Activated naive CD8-positive, alpha-beta T cell treated with anti-CD3 and anti-CD28 coated beads, Interleukin-2, amount 10 ng/mL, durations not matched to agents 7 days and 5 days (primary cell): ENCODE results near the gene PPP1R9B. TPM values are rescaled to one million over a fixed set of nuclear protein-coding genes. Genes with fewer than 3 reads are reported as not detected.

Experiments
- ATAC-seq: fragments of 150-1000 bp; cut with Tn5 transposase; one replicate; pipeline ENCODE4 v1.10.0; 2021; ENCODE audit warnings: low read depth, moderate library complexity
- POLR2A ChIA-PET: fragments of 350-600 bp; sonication (Branson Sonifier 250); formaldehyde crosslinking; loops from one replicate; lab custom pipeline; 2021; ENCODE audit warnings: antibody characterized with exemption; lab: Charles Lee
- DNase-seq: peaks from one replicate; pipeline ENCODE4 v3.0.0; 2021
- H3K27ac Mint-ChIP-seq: one replicate; pipeline ENCODE4 v1.8.0; 2022; ENCODE audit warnings: mild to moderate bottlenecking, mixed read lengths
- H3K27me3 Mint-ChIP-seq: one replicate; pipeline ENCODE4 v1.8.0; 2022; ENCODE audit warnings: mild to moderate bottlenecking, moderate library complexity, mixed read lengths
- H3K36me3 Mint-ChIP-seq: one replicate; pipeline ENCODE4 v1.8.0; 2021; ENCODE audit warnings: mild to moderate bottlenecking, mixed read lengths
- H3K4me1 Mint-ChIP-seq: one replicate; pipeline ENCODE4 v1.8.0; 2021; ENCODE audit warnings: mixed read lengths
- H3K4me3 Mint-ChIP-seq: one replicate; pipeline ENCODE4 v1.8.0; 2022; ENCODE audit warnings: mild to moderate bottlenecking, moderate library complexity, mixed read lengths
- H3K9me3 Mint-ChIP-seq: one replicate; pipeline ENCODE4 v1.8.0; 2021; ENCODE audit warnings: mixed read lengths
- total RNA-seq, 2 experiments: library from RNA; stranded (reverse); gene quantifications; one replicate each; pipeline ENCODE4 v1.2.3, GENCODE V29; 2021

Gene PPP1R9B
- total RNA-seq, 2 experiments from 2014 or later = 114 to 116 TPM

- Mint-ChIP-seq H3K27me3 (peaks cover 16% of the 10 kb centered on the region), H3K27ac (no peak overlapping the region), H3K4me3 (no peak overlapping the region), H3K36me3 (no peaks in the 10 kb centered on the region), H3K9me3 (no peaks in the 10 kb centered on the region), H3K4me1 (peaks cover 10% of the 10 kb centered on the region)
- no peak for ATAC-seq
- no peak for DNase-seq
- POLR2A ChIA-PET = no interaction called here
Measured at GRCh38 chr17:50111673-50112655, 38.5 kb downstream of the PPP1R9B start.

GRCh38 chr17:50110591-50111349 is 39.7 kb downstream of the PPP1R9B start:
- POLR2A ChIA-PET = no interaction called here
- ATAC-seq (no peak), DNase-seq (no peak)
- H3K4me1 Mint-ChIP-seq = peaks cover 6% of the 10 kb centered on the region
- H3K27me3 Mint-ChIP-seq = peaks cover 6% of the 10 kb centered on the region
- H3K27ac Mint-ChIP-seq = no peak overlapping the region
- H3K4me3 Mint-ChIP-seq = no peak overlapping the region
- H3K9me3 Mint-ChIP-seq = no peaks in the 10 kb centered on the region
- no peaks in the 10 kb centered on the region for H3K36me3 Mint-ChIP-seq

- Mint-ChIP-seq H3K27ac (no peak overlapping the region), H3K27me3 (no peaks in the 10 kb centered on the region), H3K9me3 (no peaks in the 10 kb centered on the region), H3K36me3 (no peaks in the 10 kb centered on the region), H3K4me3 (no peak overlapping the region), H3K4me1 (peaks cover under 1% of the 10 kb centered on the region)
- DNase-seq (no peak), ATAC-seq (no peak)
- POLR2A ChIA-PET = no interaction called here
Measured at GRCh38 chr17:50109785-50110184, 40.7 kb downstream of the PPP1R9B start.

GRCh38 chr17:50109207-50109606 is 41.3 kb downstream of the PPP1R9B start:
- H3K4me1 Mint-ChIP-seq = no peaks in the 10 kb centered on the region
- POLR2A ChIA-PET = interaction anchor here (0.6 kb wide), 1 partner anchor 178 kb away, joined by 4 read pairs; no protein-coding TSS in a partner anchor

GRCh38 chr17:50108556-50108955 is 41.9 kb downstream of the PPP1R9B start:
- H3K4me1 Mint-ChIP-seq = no peaks in the 10 kb centered on the region
- no peaks in the 10 kb centered on the region for H3K36me3 Mint-ChIP-seq
- no peaks in the 10 kb centered on the region for H3K9me3 Mint-ChIP-seq
- H3K4me3 Mint-ChIP-seq = no peak overlapping the region
- POLR2A ChIA-PET = interaction anchor here (0.6 kb wide), 1 partner anchor 179 kb away, joined by 4 read pairs; no protein-coding TSS in a partner anchor
- no peak for DNase-seq
- ATAC-seq = no peak
- H3K27me3 Mint-ChIP-seq = no peaks in the 10 kb centered on the region
- H3K27ac Mint-ChIP-seq = no peak overlapping the region

More at GRCh38 chr17:50109207-50109606, 41.3 kb downstream of the PPP1R9B start:
- ATAC-seq (no peak), DNase-seq (no peak)
- Mint-ChIP-seq H3K4me3 (no peak overlapping the region), H3K27me3 (no peaks in the 10 kb centered on the region), H3K27ac (no peak overlapping the region), H3K9me3 (no peaks in the 10 kb centered on the region), H3K36me3 (no peaks in the 10 kb centered on the region)

- H3K27ac Mint-ChIP-seq = no peak overlapping the region
- no peak for DNase-seq
- no peaks in the 10 kb centered on the region for H3K36me3 Mint-ChIP-seq
- no peaks in the 10 kb centered on the region for H3K4me1 Mint-ChIP-seq
- H3K27me3 Mint-ChIP-seq = no peaks in the 10 kb centered on the region
- POLR2A ChIA-PET = no interaction called here
- no peak for ATAC-seq
- H3K4me3 Mint-ChIP-seq = no peak overlapping the region
- H3K9me3 Mint-ChIP-seq = no peaks in the 10 kb centered on the region
Measured at GRCh38 chr17:50107790-50108414, 42.6 kb downstream of the PPP1R9B start.

GRCh38 chr17:50106393-50107131 is 43.9 kb downstream of the PPP1R9B start:
- H3K27ac Mint-ChIP-seq = no peak overlapping the region
- POLR2A ChIA-PET = no interaction called here
- H3K4me3 Mint-ChIP-seq = no peak overlapping the region
- H3K36me3 Mint-ChIP-seq = no peaks in the 10 kb centered on the region
- H3K9me3 Mint-ChIP-seq = no peaks in the 10 kb centered on the region
- ATAC-seq = no peak
- no peaks in the 10 kb centered on the region for H3K27me3 Mint-ChIP-seq
- H3K4me1 Mint-ChIP-seq = no peaks in the 10 kb centered on the region
- no peak for DNase-seq

- Mint-ChIP-seq H3K9me3 (no peaks in the 10 kb centered on the region), H3K4me3 (no peak overlapping the region), H3K27me3 (no peaks in the 10 kb centered on the region), H3K27ac (no peak overlapping the region), H3K4me1 (no peaks in the 10 kb centered on the region), H3K36me3 (no peaks in the 10 kb centered on the region)
- ATAC-seq = no peak
- POLR2A ChIA-PET = no interaction called here
- no peak for DNase-seq
Measured at GRCh38 chr17:50105811-50106210, 44.7 kb downstream of the PPP1R9B start.

GRCh38 chr17:50103941-50104340 is 46.5 kb downstream of the PPP1R9B start:
- H3K4me3 Mint-ChIP-seq = no peak overlapping the region
- DNase-seq = no peak
- no peak overlapping the region for H3K27ac Mint-ChIP-seq
- no peaks in the 10 kb centered on the region for H3K36me3 Mint-ChIP-seq
- no peaks in the 10 kb centered on the region for H3K27me3 Mint-ChIP-seq
- POLR2A ChIA-PET = no interaction called here
- no peaks in the 10 kb centered on the region for H3K9me3 Mint-ChIP-seq
- ATAC-seq = no peak
- peaks cover 7% of the 10 kb centered on the region for H3K4me1 Mint-ChIP-seq

- Mint-ChIP-seq H3K9me3 (no peaks in the 10 kb centered on the region), H3K27ac (no peak overlapping the region), H3K4me3 (no peak overlapping the region), H3K4me1 (peaks cover 7% of the 10 kb centered on the region), H3K27me3 (no peaks in the 10 kb centered on the region), H3K36me3 (no peaks in the 10 kb centered on the region)
- ATAC-seq = no peak
- POLR2A ChIA-PET = no interaction called here
- DNase-seq = no peak
Measured at GRCh38 chr17:50103252-50103651, 47.2 kb downstream of the PPP1R9B start.

- Mint-ChIP-seq H3K27ac (no peak overlapping the region), H3K36me3 (no peaks in the 10 kb centered on the region), H3K9me3 (no peaks in the 10 kb centered on the region), H3K27me3 (no peaks in the 10 kb centered on the region), H3K4me1 (peaks cover 7% of the 10 kb centered on the region), H3K4me3 (no peak overlapping the region)
- ATAC-seq (no peak), DNase-seq (no peak)
- POLR2A ChIA-PET = no interaction called here
Measured at GRCh38 chr17:50102164-50102991, 48.1 kb downstream of the PPP1R9B start.
